ENCODE results near the gene PHOX2A. TPM values are rescaled to one million over a fixed set of nuclear protein-coding genes. Genes with fewer than 3 reads are reported as not detected.
"Not testable (repeated sequence)": the region's sequence is repeated elsewhere in the genome, so short reads cannot be mapped to it uniquely, and the experiment has no call there.

The PHOX2A gene
- total and polyA plus RNA-seq, 5 experiments from 2014 or later: not detected

GRCh38 chr11:72206794-72207193 is 37.2 kb downstream of the PHOX2A start:
- DNase-seq, H3K4me3 Mint-ChIP-seq, H3K4me1 Mint-ChIP-seq, H3K27ac Mint-ChIP-seq, ATAC-seq, POLR2A ChIA-PET: not testable (repeated sequence)
- H3K27me3 Mint-ChIP-seq: peaks cover 4 to 14% (median 12%) of the 10 kb centered on the region in 5 donors
- peaks cover 3 to 25% (median 16%) of the 10 kb centered on the region in 3 donors for H3K36me3 Mint-ChIP-seq
- peaks cover 6 to 29% (median 18%) of the 10 kb centered on the region in 9 donors for H3K9me3 Mint-ChIP-seq

- Mint-ChIP-seq H3K4me1 (no peaks in the 10 kb centered on the region), H3K36me3 (peaks cover 3 to 15% (median 15%) of the 10 kb centered on the region in 3 donors), H3K9me3 (peaks cover 4 to 17% (median 13%) of the 10 kb centered on the region in 9 donors), H3K27ac (no peak overlapping the region), H3K4me3 (no peak overlapping the region), H3K27me3 (peaks cover under 1 to 12% (median 9%) of the 10 kb centered on the region in 5 donors)
- DNase-seq (no peak), ATAC-seq (no peak)
- POLR2A ChIA-PET: no interaction called here
Observed at GRCh38 chr11:72204886-72205285, 39.1 kb downstream of the PHOX2A start.

GRCh38 chr11:72203163-72203562 is 40.8 kb downstream of the PHOX2A start:
- POLR2A ChIA-PET: no interaction called here
- Mint-ChIP-seq H3K36me3 (no peaks in the 10 kb centered on the region), H3K4me1 (no peaks in the 10 kb centered on the region), H3K4me3 (no peak overlapping the region), H3K9me3 (peaks cover 0 to 1% (median 0%) of the 10 kb centered on the region in 9 donors), H3K27ac (no peak overlapping the region), H3K27me3 (no peaks in the 10 kb centered on the region)
- no peak for DNase-seq
- ATAC-seq: no peak

- no peak for ATAC-seq
- no peaks in the 10 kb centered on the region for H3K4me1 Mint-ChIP-seq
- DNase-seq: no peak
- no peak overlapping the region for H3K27ac Mint-ChIP-seq
- POLR2A ChIA-PET: no interaction called here
- no peaks in the 10 kb centered on the region for H3K36me3 Mint-ChIP-seq
- H3K27me3 Mint-ChIP-seq: no peaks in the 10 kb centered on the region
- no peaks in the 10 kb centered on the region for H3K9me3 Mint-ChIP-seq
- no peak overlapping the region for H3K4me3 Mint-ChIP-seq
Observed at GRCh38 chr11:72202571-72202970, 41.4 kb downstream of the PHOX2A start.

- H3K9me3 Mint-ChIP-seq, H3K4me1 Mint-ChIP-seq, POLR2A ChIA-PET, H3K4me3 Mint-ChIP-seq, DNase-seq, ATAC-seq, H3K36me3 Mint-ChIP-seq, H3K27ac Mint-ChIP-seq, H3K27me3 Mint-ChIP-seq: not testable (repeated sequence)
Observed at GRCh38 chr11:72201445-72201844, 42.5 kb downstream of the PHOX2A start.

- H3K4me3 Mint-ChIP-seq: no peak overlapping the region
- ATAC-seq: no peak
- no peak overlapping the region for H3K27ac Mint-ChIP-seq
- POLR2A ChIA-PET: no interaction called here
- no peaks in the 10 kb centered on the region for H3K4me1 Mint-ChIP-seq
- no peaks in the 10 kb centered on the region for H3K9me3 Mint-ChIP-seq
- H3K36me3 Mint-ChIP-seq: no peaks in the 10 kb centered on the region
- H3K27me3 Mint-ChIP-seq: peaks cover 0 to under 1% (median 0%) of the 10 kb centered on the region in 5 donors
- no peak for DNase-seq
Observed at GRCh38 chr11:72195518-72196270, 48.3 kb downstream of the PHOX2A start.

GRCh38 chr11:72191961-72192381 is 52.0 kb downstream of the PHOX2A start, which contains the start of gene FOLR1:
TSS of gene FOLR1 (plus strand) at chr11:72192140. CDS start at chr11:72192174, 34 bp downstream.
- no peak for ATAC-seq
- Mint-ChIP-seq H3K4me1 (no peaks in the 10 kb centered on the region), H3K36me3 (no peaks in the 10 kb centered on the region), H3K27ac (no peak within 1 kb of the TSS), H3K4me3 (no peak within 1 kb of the TSS), H3K27me3 (peaks cover 0 to 3% (median 0%) of the 10 kb centered on the region in 5 donors), H3K9me3 (no peaks in the 10 kb centered on the region)
- DNase-seq: no peak
- POLR2A ChIA-PET: no interaction called here

- Mint-ChIP-seq H3K4me1 (no peaks in the 10 kb centered on the region), H3K36me3 (no peaks in the 10 kb centered on the region), H3K27me3 (peaks cover 0 to 3% (median 0%) of the 10 kb centered on the region in 5 donors), H3K27ac (peak overlapping the region in 3 of 10 donors; percentile 3 to 35 (median 9)), H3K9me3 (no peaks in the 10 kb centered on the region), H3K4me3 (no peak overlapping the region)
- DNase-seq (no peak), ATAC-seq (no peak)
- POLR2A ChIA-PET: no interaction called here
Observed at GRCh38 chr11:72190631-72191071, 53.3 kb downstream of the PHOX2A start.

- DNase-seq (no peak), ATAC-seq (no peak)
- POLR2A ChIA-PET: no interaction called here
- Mint-ChIP-seq H3K9me3 (no peaks in the 10 kb centered on the region), H3K4me1 (no peaks in the 10 kb centered on the region), H3K27me3 (peaks cover 0 to 3% (median 0%) of the 10 kb centered on the region in 5 donors), H3K4me3 (no peak overlapping the region), H3K36me3 (no peaks in the 10 kb centered on the region), H3K27ac (no peak overlapping the region)
Observed at GRCh38 chr11:72189455-72190250, 54.3 kb downstream of the PHOX2A start.

Other genes with a start within 250 kb of the PHOX2A start
- gene IL18BP, start 245.3 kb downstream of the PHOX2A start, total RNA-seq: 10 to 100 TPM; 15.1 to 19.6 TPM
- gene IL18BP, start 245.3 kb downstream of the PHOX2A start, polyA plus RNA-seq: 10 to 100 TPM in 1 of 3 donors, 1 to 10 TPM in 2; 7.4 to 15.8 (median 8.6) TPM
- gene NUMA1, start 163.6 kb downstream of the PHOX2A start, total RNA-seq: 100 to 1,000 TPM; 436 to 442 TPM
- gene NUMA1, start 163.6 kb downstream of the PHOX2A start, polyA plus RNA-seq: 100 to 1,000 TPM in 1 of 3 donors, 10 to 100 TPM in 2; 12.0 to 119 (median 30.6) TPM
- gene LRRC51, start 163.3 kb downstream of the PHOX2A start, total RNA-seq: 1 to 10 TPM; 5.0 to 6.6 TPM
- 1 to 10 TPM; 1.5 to 3.1 (median 2.5) TPM for gene LRRC51, start 163.3 kb downstream of the PHOX2A start, polyA plus RNA-seq
- 10 to 100 TPM; 66.8 to 68.6 TPM for gene LAMTOR1, start 140.9 kb downstream of the PHOX2A start, total RNA-seq
- gene LAMTOR1, start 140.9 kb downstream of the PHOX2A start, polyA plus RNA-seq: 10 to 100 TPM; 78.0 to 87.7 (median 78.6) TPM
- gene TOMT, start 138.3 kb downstream of the PHOX2A start, total RNA-seq: not detected
- not detected for gene TOMT, start 138.3 kb downstream of the PHOX2A start, polyA plus RNA-seq
- gene ANAPC15, start 131.5 kb downstream of the PHOX2A start, total RNA-seq: 10 to 100 TPM; 52.9 to 62.1 TPM
- 100 to 1,000 TPM in 1 of 3 donors, 10 to 100 TPM in 2; 81.7 to 102 (median 90.1) TPM for gene ANAPC15, start 131.5 kb downstream of the PHOX2A start, polyA plus RNA-seq
- not detected for gene FOLR3, start 108.5 kb downstream of the PHOX2A start, total RNA-seq
- gene FOLR3, start 108.5 kb downstream of the PHOX2A start, polyA plus RNA-seq: not detected
- gene FOLR1, start 52.0 kb downstream of the PHOX2A start, total RNA-seq: not detected
- not detected for gene FOLR1, start 52.0 kb downstream of the PHOX2A start, polyA plus RNA-seq
- gene FOLR2, start 27.4 kb downstream of the PHOX2A start, total RNA-seq: 1 to 10 TPM in 1 of 2 experiments, under 1 TPM in 1; 0.31 to 1.0 TPM
- gene FOLR2, start 27.4 kb downstream of the PHOX2A start, polyA plus RNA-seq: not detected
- gene INPPL1, start 19.4 kb downstream of the PHOX2A start, total RNA-seq: 100 to 1,000 TPM; 154 to 162 TPM
- gene INPPL1, start 19.4 kb downstream of the PHOX2A start, polyA plus RNA-seq: 1 to 10 TPM; 6.0 to 8.6 (median 6.1) TPM
- 10 to 100 TPM; 16.1 to 19.4 TPM for gene CLPB, start 190.4 kb upstream of the PHOX2A start, total RNA-seq
- 1 to 10 TPM; 4.8 to 9.5 (median 5.0) TPM for gene CLPB, start 190.4 kb upstream of the PHOX2A start, polyA plus RNA-seq